Stomach (tissue), 9 donors: ENCODE results near the gene MKS1. TPM values are rescaled to one million over a fixed set of nuclear protein-coding genes. Genes with fewer than 3 reads are reported as not detected.

Source experiments
- DNase-seq, 2 donors: peaks; one replicate each; pipeline versions ENCODE4 v3.0.0 to v3.0.0-alpha.2; 2013 to 2019
- H3K27ac ChIP-seq, 5 donors: fragments of 200-600 bp in 4 of 5; sonication (generic) in 4 of 5; one replicate each; pipeline ENCODE4 v1.5.1; 2013 to 2019; ENCODE audit warnings: mild to moderate bottlenecking in 1 of 5, moderate library complexity in 1 of 5
- H3K27me3 ChIP-seq, 3 donors: fragments of 200-600 bp; sonication (generic); one replicate each; pipeline ENCODE4 v1.5.1; 2017 to 2019; ENCODE audit warnings: mixed run types in 1 of 3
- H3K36me3 ChIP-seq, 4 donors: fragments of 200-600 bp; sonication (generic); 1 replicate in 3 of 4; 2 replicates in 1 of 4; pipeline ENCODE4 v1.5.1; 2016 to 2019
- H3K4me1 ChIP-seq, 4 donors: fragments of 200-600 bp; sonication (generic); one replicate each; pipeline ENCODE4 v1.5.1; 2016 to 2019
- H3K4me3 ChIP-seq, 4 donors: fragments of 200-600 bp; sonication (generic) in 3 of 4; one replicate each; pipeline ENCODE4 v1.5.1; 2016 to 2019; ENCODE audit warnings: mild to moderate bottlenecking in 1 of 4
- H3K9me3 ChIP-seq, 4 donors: fragments of 200-600 bp; sonication (generic); one replicate each; pipeline ENCODE4 v1.5.1; 2016 to 2019
- EP300 ChIP-seq: sonication (generic); formaldehyde crosslinking; IDR thresholded peaks from one replicate; pipeline ENCODE4 v1.6.1; 2017; ENCODE audit warnings: antibody characterized with exemption
- POLR2A ChIP-seq, 4 donors: fragments of 450-650 bp; IDR thresholded peaks; one replicate each; pipeline ENCODE4 v1.6.1; 2016; ENCODE audit warnings: antibody characterized with exemption in 4 of 4, control low read depth in 2 of 4, mild to moderate bottlenecking in 1 of 4, moderate library complexity in 1 of 4
- POLR2AphosphoS5 ChIP-seq, 3 donors: sonication (generic); formaldehyde crosslinking; IDR thresholded peaks; one replicate each; pipeline ENCODE4 v1.6.1; 2016; ENCODE audit warnings: antibody characterized with exemption in 3 of 3
- WGBS, 5 donors: extraction: QIAGEN DNeasy Blood & Tissue Kit in 3 of 5; methylation state at CpG; one replicate each; pipeline versions ENCODE4 v1.1.5 to v1.1.7; 2013 to 2018; 5-methylcytosine and 5-hydroxymethylcytosine counted together
- intact Hi-C: fragments of 100-400 bp; cut with DNase I; formaldehyde crosslinking; loops from one replicate; pipeline ENCODE4 v1.15.1; 2023; ENCODE audit warnings: low total_unique reads
- polyA plus RNA-seq, 3 donors: library from polyadenylated mRNA; stranded (reverse); fragments of 200-250 nt; gene quantifications; one replicate each; pipeline ENCODE4 v1.2.3, GENCODE V29; 2013
- total RNA-seq, 5 donors: library from RNA; depleted of rRNA; stranded (reverse); fragments of >200 nt; gene quantifications; one replicate each; pipeline versions ENCODE4 v1.1.0 to v1.2.3, GENCODE V29; 2014 to 2016
- TF ChIP-seq, protein P1 (sequence below), 7 experiments: fragments of 450-650 bp in 4 of 7; fragments of 200-600 bp in 3 of 7; sonication (generic) in 3 of 7; IDR thresholded peaks; one replicate each; pipeline ENCODE4 v1.5.1; 2016 to 2019; ENCODE audit warnings: antibody characterized with exemption in 7 of 7, control low read depth in 2 of 7, mild to moderate bottlenecking in 1 of 7
- donor health status: healthy with polysubstance abuse.
- donor health status: Bipolar disorder and iron deficiency.
- donor health status: healthy.

Gene MKS1
- total and polyA plus RNA-seq, 8 donors: 3.1 to 18.0 (median 10.1) TPM

GRCh38 chr17:58187675-58188074, 31.4 kb downstream of the MKS1 start:
- Histone ChIP-seq H3K36me3 (no peaks in the 10 kb centered on the region), H3K27ac (no peak overlapping the region), H3K4me1 (no peaks in the 10 kb centered on the region), H3K27me3 (peaks cover 0 to 66% (median 0%) of the 10 kb centered on the region in 3 donors), H3K4me3 (no peak overlapping the region), H3K9me3 (no peaks in the 10 kb centered on the region)
- no peak for DNase-seq
- TF ChIP-seq EP300 (no peak), POLR2A (IDR thresholded peaks at IDR 0.05) (no peak)
- whole genome bisulfite sequencing, 5 donors: 37 to 51% (median 40%) methylated on average over 7 of the region's 7 CpGs
- intact Hi-C loops: no loop called here

DNA sequence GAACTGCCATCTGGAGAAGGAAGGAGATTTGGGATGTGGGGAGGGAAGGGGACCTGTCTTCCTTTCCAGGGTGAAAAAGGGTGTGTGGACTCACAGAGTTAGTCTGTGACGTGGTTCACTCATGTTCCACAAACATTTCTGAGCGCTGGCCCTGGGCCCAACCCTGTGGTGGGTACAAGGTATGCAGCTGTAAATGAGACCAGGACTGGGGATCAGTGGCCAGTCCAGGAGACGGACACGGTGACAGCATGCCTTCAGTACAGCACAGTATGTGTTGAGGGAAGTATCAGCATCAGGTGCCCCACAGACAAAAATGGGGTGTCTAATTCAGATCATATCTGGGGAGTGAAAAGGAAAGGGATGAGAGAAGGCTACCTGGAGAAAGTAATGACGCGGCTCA, 32.0 kb downstream of the MKS1 start:
- no peaks in the 10 kb centered on the region for H3K36me3 ChIP-seq
- intact Hi-C loops: no loop called here
- WGBS, 5 donors: 81 to 95% (median 85%) methylated on average over 6 of the region's 6 CpGs

GRCh38 chr17:58186591-58186990, 32.5 kb downstream of the MKS1 start:
- 77 to 88% (median 84%) methylated on average over 3 to 4 of the region's 4 CpGs for WGBS, 5 donors
- no peak for DNase-seq

More for the DNA sequence above, 32.0 kb downstream of the MKS1 start:
- Histone ChIP-seq H3K27me3 (peaks cover 0 to 59% (median 0%) of the 10 kb centered on the region in 3 donors), H3K9me3 (no peaks in the 10 kb centered on the region), H3K27ac (no peak overlapping the region), H3K4me3 (no peak overlapping the region), H3K4me1 (no peaks in the 10 kb centered on the region)
- no peak for DNase-seq
- TF ChIP-seq EP300 (no peak), POLR2A (IDR thresholded peaks at IDR 0.05) (no peak), POLR2AphosphoS5 (IDR thresholded peaks at IDR 0.05) (no peak)
- TF ChIP-seq, protein P1, sequence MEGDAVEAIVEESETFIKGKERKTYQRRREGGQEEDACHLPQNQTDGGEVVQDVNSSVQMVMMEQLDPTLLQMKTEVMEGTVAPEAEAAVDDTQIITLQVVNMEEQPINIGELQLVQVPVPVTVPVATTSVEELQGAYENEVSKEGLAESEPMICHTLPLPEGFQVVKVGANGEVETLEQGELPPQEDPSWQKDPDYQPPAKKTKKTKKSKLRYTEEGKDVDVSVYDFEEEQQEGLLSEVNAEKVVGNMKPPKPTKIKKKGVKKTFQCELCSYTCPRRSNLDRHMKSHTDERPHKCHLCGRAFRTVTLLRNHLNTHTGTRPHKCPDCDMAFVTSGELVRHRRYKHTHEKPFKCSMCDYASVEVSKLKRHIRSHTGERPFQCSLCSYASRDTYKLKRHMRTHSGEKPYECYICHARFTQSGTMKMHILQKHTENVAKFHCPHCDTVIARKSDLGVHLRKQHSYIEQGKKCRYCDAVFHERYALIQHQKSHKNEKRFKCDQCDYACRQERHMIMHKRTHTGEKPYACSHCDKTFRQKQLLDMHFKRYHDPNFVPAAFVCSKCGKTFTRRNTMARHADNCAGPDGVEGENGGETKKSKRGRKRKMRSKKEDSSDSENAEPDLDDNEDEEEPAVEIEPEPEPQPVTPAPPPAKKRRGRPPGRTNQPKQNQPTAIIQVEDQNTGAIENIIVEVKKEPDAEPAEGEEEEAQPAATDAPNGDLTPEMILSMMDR (IDR thresholded peaks at IDR 0.05): no peak

DNA sequence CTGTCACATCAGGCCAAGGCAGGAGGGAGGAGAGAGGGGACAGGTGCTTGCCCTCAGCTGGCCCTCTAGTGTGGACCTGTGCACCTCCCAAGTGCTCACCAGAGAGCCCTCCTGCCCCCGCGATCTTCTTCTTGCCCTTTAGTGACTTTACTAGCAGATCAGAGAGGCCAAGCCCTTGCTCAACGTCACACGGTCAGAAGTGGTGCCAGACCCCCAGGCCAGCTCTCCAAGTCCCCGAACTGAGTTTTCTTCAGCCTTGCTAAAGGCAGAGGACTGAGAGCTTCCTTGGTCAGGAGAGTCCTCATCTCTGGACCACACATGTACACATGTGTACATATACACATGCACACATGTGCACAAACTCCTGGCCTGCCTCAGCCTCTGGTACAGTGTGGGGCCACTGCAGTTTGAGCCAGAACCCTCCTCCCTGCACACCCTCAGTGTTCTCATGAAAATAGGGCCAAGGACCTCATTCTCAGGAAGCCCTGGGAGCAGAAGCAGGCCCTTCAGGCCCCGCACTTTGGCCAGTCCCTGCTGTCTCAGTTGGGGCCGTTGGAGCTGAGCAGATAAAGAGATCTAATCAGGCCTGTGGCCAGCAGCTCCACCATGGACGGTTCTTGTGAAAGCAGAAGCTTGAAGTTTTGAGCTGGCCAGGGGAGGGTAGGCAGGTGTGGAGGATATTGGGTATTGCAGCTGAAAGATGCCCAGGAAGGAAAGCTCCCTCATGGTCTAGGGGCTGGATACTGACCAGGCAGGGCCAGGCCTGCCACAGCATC, 33.9 kb downstream of the MKS1 start:
- intact Hi-C loops: no loop called here
- Histone ChIP-seq H3K36me3 (no peaks in the 10 kb centered on the region), H3K4me3 (no peak overlapping the region), H3K4me1 (no peaks in the 10 kb centered on the region), H3K9me3 (no peaks in the 10 kb centered on the region), H3K27me3 (peaks cover 0 to 42% (median 0%) of the 10 kb centered on the region in 3 donors), H3K27ac (no peak overlapping the region)
- TF ChIP-seq EP300: no peak
- no peak for TF ChIP-seq POLR2A (IDR thresholded peaks at IDR 0.05)
- TF ChIP-seq POLR2AphosphoS5 (IDR thresholded peaks at IDR 0.05): no peak
- TF ChIP-seq, protein P1 (IDR thresholded peaks at IDR 0.05): no peak
- no peak for DNase-seq
- WGBS, 5 donors: 65 to 76% (median 70%) methylated on average over 8 of the region's 8 CpGs

More at GRCh38 chr17:58186591-58186990, 32.5 kb downstream of the MKS1 start:
- H3K27me3 ChIP-seq: peaks cover 0 to 56% (median 0%) of the 10 kb centered on the region in 3 donors
- H3K9me3 ChIP-seq: no peaks in the 10 kb centered on the region
- H3K27ac ChIP-seq: no peak overlapping the region
- H3K4me1 ChIP-seq: no peaks in the 10 kb centered on the region
- intact Hi-C loops: no loop called here
- TF ChIP-seq, protein P1 (IDR thresholded peaks at IDR 0.05): no peak
- no peak for TF ChIP-seq EP300
- no peak for TF ChIP-seq POLR2AphosphoS5 (IDR thresholded peaks at IDR 0.05)
- TF ChIP-seq POLR2A (IDR thresholded peaks at IDR 0.05): no peak
- no peaks in the 10 kb centered on the region for H3K36me3 ChIP-seq
- no peak overlapping the region for H3K4me3 ChIP-seq
